Neural progenitor cell (in vitro differentiated cells): ENCODE results near the gene TNFRSF21. TPM values are rescaled to one million over a fixed set of nuclear protein-coding genes. Genes with fewer than 3 reads are reported as not detected.

ENCODE experiments used
- DNase-seq: peaks from one replicate; pipeline ENCODE4 v3.0.0-alpha.2; 2016; ENCODE audit warnings: low spot score
- H2AFZ ChIP-seq: fragments of 200-600 bp; sonication (generic); replicated peaks from 2 replicates; pipeline ENCODE4 v1.6.1; 2016; ENCODE audit warnings: antibody characterized with exemption
- H3F3A ChIP-seq: fragments of 200-600 bp; sonication (generic); 2 replicates; pipeline ENCODE4 v1.6.1; 2016; ENCODE audit warnings: antibody characterized with exemption, low read depth
- H3K27ac ChIP-seq: fragments of 200-600 bp; sonication (generic); 2 replicates; pipeline ENCODE4 v1.5.1; 2016; ENCODE audit warnings: mild to moderate bottlenecking
- H3K27me3 ChIP-seq: fragments of 200-600 bp; sonication (generic); 2 replicates; pipeline ENCODE4 v1.6.1; 2016; ENCODE audit warnings: mild to moderate bottlenecking, moderate library complexity
- H3K36me3 ChIP-seq: fragments of 200-600 bp; sonication (generic); 2 replicates; pipeline ENCODE4 v1.5.1; 2016
- H3K4me1 ChIP-seq: fragments of 200-600 bp; sonication (generic); 2 replicates; pipeline ENCODE4 v1.6.1; 2016; ENCODE audit warnings: mixed run types
- H3K4me2 ChIP-seq: fragments of 200-600 bp; sonication (generic); 2 replicates; pipeline ENCODE4 v1.6.1; 2016
- H3K4me3 ChIP-seq: fragments of 200-600 bp; sonication (generic); 2 replicates; pipeline ENCODE4 v1.5.1; 2016
- H3K79me2 ChIP-seq: fragments of 200-600 bp; sonication (generic); 2 replicates; pipeline ENCODE4 v1.6.1; 2016; ENCODE audit warnings: low read depth
- H3K9ac ChIP-seq: fragments of 200-600 bp; sonication (generic); 2 replicates; pipeline ENCODE4 v1.6.1; 2016
- H3K9me3 ChIP-seq: fragments of 200-600 bp; sonication (generic); 2 replicates; pipeline ENCODE4 v1.5.1; 2016; ENCODE audit warnings: low read depth
- H4K20me1 ChIP-seq: fragments of 200-600 bp; sonication (generic); 2 replicates; pipeline ENCODE4 v1.6.1; 2016; ENCODE audit warnings: low read depth
- H3K27ac Mint-ChIP-seq: 3 replicates; pipeline ENCODE4 v1.8.0; 2021; ENCODE audit warnings: mixed read lengths
- H3K27me3 Mint-ChIP-seq: 2 replicates; pipeline ENCODE4 v1.8.0; 2022; ENCODE audit warnings: low read depth, mild to moderate bottlenecking, inconsistent platforms, moderate library complexity, mixed read lengths; ENCODE audit not compliant: insufficient read depth
- H3K36me3 Mint-ChIP-seq: 3 replicates; pipeline ENCODE4 v1.8.0; 2021; ENCODE audit warnings: mixed read lengths
- H3K4me1 Mint-ChIP-seq: 3 replicates; pipeline ENCODE4 v1.8.0; 2021; ENCODE audit warnings: mixed read lengths
- H3K4me3 Mint-ChIP-seq: 3 replicates; pipeline ENCODE4 v1.8.0; 2021; ENCODE audit warnings: mild to moderate bottlenecking, moderate library complexity, mixed read lengths
- H3K9me3 Mint-ChIP-seq: 3 replicates; pipeline ENCODE4 v1.8.0; 2020; ENCODE audit warnings: mixed read lengths
- EZH2 ChIP-seq: fragments of 200-600 bp; sonication (generic); IDR thresholded peaks from 2 replicates; pipeline ENCODE4 v1.6.1; 2017; ENCODE audit warnings: antibody characterized with exemption, mild to moderate bottlenecking, moderate library complexity
- EZH2phosphoT487 ChIP-seq: fragments of 200-600 bp; sonication (generic); IDR thresholded peaks from 2 replicates; pipeline ENCODE4 v1.6.1; 2017; ENCODE audit warnings: antibody characterized with exemption
- total RNA-seq: library from RNA; depleted of rRNA; stranded (reverse); fragments of >200 nt; gene quantifications from 2 replicates; pipeline ENCODE4 v1.2.3, GENCODE V29; 2015; ENCODE audit warnings: low replicate concordance
- TF ChIP-seq, protein P1 (sequence below): fragments of 200-600 bp; sonication (generic); IDR thresholded peaks from 2 replicates; pipeline ENCODE4 v1.5.1; 2017; ENCODE audit warnings: antibody characterized with exemption, mild to moderate bottlenecking

Gene TNFRSF21
- total RNA-seq, 1 donor from 2014 or later, result 16.9 TPM

- Histone ChIP-seq H3K4me2 (peak overlapping the region; percentile 91), H2AFZ (peak overlapping the region; percentile 74), H3K9me3 (no peaks in the 10 kb centered on the region), H3K4me1 (peaks cover 6% of the 10 kb centered on the region), H3K9ac (peak overlapping the region; percentile 70), H3K27ac (no peak overlapping the region), H3K27me3 (no peaks in the 10 kb centered on the region), H3K36me3 (no peaks in the 10 kb centered on the region), H3F3A (no peaks in the 10 kb centered on the region), H4K20me1 (peaks cover 26% of the 10 kb centered on the region), H3K4me3 (peak overlapping the region; percentile 73), H3K79me2 (peaks cover 55% of the 10 kb centered on the region)
- Mint-ChIP-seq H3K36me3 (no peaks in the 10 kb centered on the region), H3K27ac (no peak overlapping the region), H3K27me3 (peaks cover 2% of the 10 kb centered on the region), H3K4me1 (peaks cover 11% of the 10 kb centered on the region), H3K9me3 (no peaks in the 10 kb centered on the region), H3K4me3 (peak overlapping the region; percentile 93)
- DNase-seq, result peak; percentile 70
- TF ChIP-seq, protein P1, sequence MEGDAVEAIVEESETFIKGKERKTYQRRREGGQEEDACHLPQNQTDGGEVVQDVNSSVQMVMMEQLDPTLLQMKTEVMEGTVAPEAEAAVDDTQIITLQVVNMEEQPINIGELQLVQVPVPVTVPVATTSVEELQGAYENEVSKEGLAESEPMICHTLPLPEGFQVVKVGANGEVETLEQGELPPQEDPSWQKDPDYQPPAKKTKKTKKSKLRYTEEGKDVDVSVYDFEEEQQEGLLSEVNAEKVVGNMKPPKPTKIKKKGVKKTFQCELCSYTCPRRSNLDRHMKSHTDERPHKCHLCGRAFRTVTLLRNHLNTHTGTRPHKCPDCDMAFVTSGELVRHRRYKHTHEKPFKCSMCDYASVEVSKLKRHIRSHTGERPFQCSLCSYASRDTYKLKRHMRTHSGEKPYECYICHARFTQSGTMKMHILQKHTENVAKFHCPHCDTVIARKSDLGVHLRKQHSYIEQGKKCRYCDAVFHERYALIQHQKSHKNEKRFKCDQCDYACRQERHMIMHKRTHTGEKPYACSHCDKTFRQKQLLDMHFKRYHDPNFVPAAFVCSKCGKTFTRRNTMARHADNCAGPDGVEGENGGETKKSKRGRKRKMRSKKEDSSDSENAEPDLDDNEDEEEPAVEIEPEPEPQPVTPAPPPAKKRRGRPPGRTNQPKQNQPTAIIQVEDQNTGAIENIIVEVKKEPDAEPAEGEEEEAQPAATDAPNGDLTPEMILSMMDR, result no peak
- TF ChIP-seq EZH2phosphoT487 (no peak), EZH2 (no peak)
Observed at GRCh38 chr6:47308552-47309290, 984 bp downstream of the TNFRSF21 start.

DNA sequence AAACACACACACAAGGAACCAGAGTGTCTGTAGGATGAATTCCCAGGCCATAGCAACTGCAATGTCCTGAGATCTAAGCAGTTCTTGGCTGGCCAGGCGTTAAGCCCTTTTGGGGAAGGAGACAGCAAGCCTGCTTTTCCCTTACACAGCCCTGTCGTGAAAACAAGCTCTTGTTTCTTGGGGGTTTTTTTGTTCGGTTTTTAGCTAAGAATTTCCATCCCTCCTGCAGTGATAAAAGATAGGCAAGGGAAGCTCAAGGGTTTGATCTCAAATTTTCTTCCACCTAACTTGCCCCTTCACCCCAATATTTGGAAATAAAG lies 1.5 kb downstream of the TNFRSF21 start:
- Histone ChIP-seq H3K27me3 (no peaks in the 10 kb centered on the region), H3K9me3 (no peaks in the 10 kb centered on the region), H3K4me1 (peaks cover 6% of the 10 kb centered on the region), H3K4me2 (peak overlapping the region; percentile 91), H3K36me3 (no peaks in the 10 kb centered on the region), H3K4me3 (peak overlapping the region; percentile 73), H3F3A (no peaks in the 10 kb centered on the region), H2AFZ (peak overlapping the region; percentile 74), H4K20me1 (peaks cover 26% of the 10 kb centered on the region), H3K27ac (no peak overlapping the region), H3K9ac (peak overlapping the region; percentile 70), H3K79me2 (peaks cover 61% of the 10 kb centered on the region)
- H3K4me3 Mint-ChIP-seq, result peak overlapping the region; percentile 93
- H3K27me3 Mint-ChIP-seq, result peaks cover 2% of the 10 kb centered on the region
- TF ChIP-seq EZH2 (no peak), EZH2phosphoT487 (no peak)
- TF ChIP-seq, protein P1, result no peak
- peaks cover 11% of the 10 kb centered on the region for H3K4me1 Mint-ChIP-seq
- no peaks in the 10 kb centered on the region for H3K36me3 Mint-ChIP-seq
- peak; percentile 51 for DNase-seq
- H3K27ac Mint-ChIP-seq, result no peak overlapping the region
- no peaks in the 10 kb centered on the region for H3K9me3 Mint-ChIP-seq

DNA sequence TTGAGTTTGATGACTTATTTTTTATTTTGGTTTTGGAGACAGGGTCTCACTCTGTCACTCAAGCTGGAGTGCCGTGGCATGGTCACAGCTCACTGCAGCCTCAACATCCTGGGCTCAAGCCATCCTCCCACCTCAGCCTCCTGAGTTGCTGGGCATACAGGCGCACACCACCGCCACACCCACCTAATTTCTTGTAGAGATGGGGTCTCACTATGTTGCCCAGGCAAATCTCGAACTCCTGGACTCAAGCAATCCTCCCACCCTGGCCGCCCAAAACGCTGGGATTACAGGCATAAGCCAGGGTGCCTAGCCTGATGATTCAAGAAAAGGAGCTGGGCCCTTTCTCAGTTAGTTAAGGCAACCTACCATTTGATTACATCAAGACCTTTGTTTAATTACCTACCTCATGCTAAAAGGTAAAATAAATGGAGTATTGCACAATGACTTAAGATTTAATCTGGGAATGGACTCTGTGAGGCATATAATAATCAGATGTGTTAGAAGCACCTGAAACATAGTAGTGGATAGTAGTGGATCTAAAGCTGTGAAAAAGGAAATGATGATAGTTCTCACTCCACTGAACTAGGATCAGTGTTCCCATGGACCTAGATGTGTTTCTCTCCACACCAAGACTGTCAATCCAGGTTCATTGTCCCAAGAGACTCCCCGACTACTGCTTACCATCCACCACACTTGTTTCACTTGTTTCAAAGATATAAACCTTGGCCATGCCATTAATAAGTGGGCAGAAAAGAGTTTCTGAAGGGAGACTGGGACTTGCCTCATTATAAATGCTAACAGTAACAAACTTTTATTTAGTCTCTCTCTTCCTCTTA lies 2.1 kb downstream of the TNFRSF21 start:
- Histone ChIP-seq H3K9me3 (no peaks in the 10 kb centered on the region), H3K27ac (no peak overlapping the region), H3K36me3 (no peaks in the 10 kb centered on the region), H3K4me1 (peaks cover 6% of the 10 kb centered on the region), H3K79me2 (peaks cover 66% of the 10 kb centered on the region), H3K27me3 (no peaks in the 10 kb centered on the region), H3K4me2 (peak overlapping the region; percentile 91), H3K9ac (no peak overlapping the region), H4K20me1 (peaks cover 26% of the 10 kb centered on the region), H3K4me3 (peak overlapping the region; percentile 73), H2AFZ (no peak overlapping the region), H3F3A (no peaks in the 10 kb centered on the region)
- H3K4me1 Mint-ChIP-seq, result peaks cover 11% of the 10 kb centered on the region
- peaks cover 2% of the 10 kb centered on the region for H3K27me3 Mint-ChIP-seq
- TF ChIP-seq EZH2phosphoT487 (no peak), EZH2 (peak; percentile 1)
- no peaks in the 10 kb centered on the region for H3K9me3 Mint-ChIP-seq
- DNase-seq, result no peak
- peak overlapping the region; percentile 93 for H3K4me3 Mint-ChIP-seq
- no peak overlapping the region for H3K27ac Mint-ChIP-seq
- H3K36me3 Mint-ChIP-seq, result peaks cover 4% of the 10 kb centered on the region
